KMS-11 (cell line): Measurements from ENCODE around the gene IFT88.
A peak's percentile ranks its signal among the peaks of the same experiment; 100 is the strongest.

Source experiments
- H2AFZ ChIP-seq: fragments of 200-600 bp; sonication (generic); 2 replicates; pipeline ENCODE4 v1.6.1; 2016; ENCODE audit warnings: antibody characterized with exemption, mixed run types, low read depth
- H3K27ac ChIP-seq: fragments of 200-600 bp; sonication (generic); 2 replicates; pipeline ENCODE4 v1.6.1; 2016; ENCODE audit warnings: mild to moderate bottlenecking, mixed run types
- H3K27me3 ChIP-seq: fragments of 200-600 bp; sonication (generic); 2 replicates; pipeline ENCODE4 v1.6.1; 2017; ENCODE audit warnings: mild to moderate bottlenecking, low read depth, mixed run types, moderate library complexity; ENCODE audit not compliant: insufficient read depth
- H3K36me3 ChIP-seq: fragments of 200-600 bp; sonication (generic); 2 replicates; pipeline ENCODE4 v1.6.1; 2017; ENCODE audit warnings: mild to moderate bottlenecking, mixed run types; ENCODE audit not compliant: insufficient read depth
- H3K4me1 ChIP-seq: fragments of 200-600 bp; sonication (generic); 2 replicates; pipeline ENCODE4 v1.6.1; 2016; ENCODE audit warnings: mild to moderate bottlenecking, low read depth, mixed run types; ENCODE audit not compliant: poor library complexity, severe bottlenecking
- H3K4me2 ChIP-seq: fragments of 200-600 bp; sonication (generic); 2 replicates; pipeline ENCODE4 v1.7.0; 2016; ENCODE audit warnings: mild to moderate bottlenecking, mixed run types
- H3K4me3 ChIP-seq: fragments of 200-600 bp; sonication (generic); IDR thresholded peaks from 2 replicates; pipeline ENCODE4 v1.6.1; 2017; ENCODE audit warnings: low read depth, low read length, mixed read lengths; ENCODE audit not compliant: insufficient read depth
- H3K79me2 ChIP-seq: fragments of 200-600 bp; sonication (generic); 2 replicates; pipeline ENCODE4 v1.6.1; 2016; ENCODE audit warnings: low read depth, mixed run types; ENCODE audit not compliant: insufficient read depth
- H3K9ac ChIP-seq: fragments of 200-600 bp; sonication (generic); 2 replicates; pipeline ENCODE4 v1.6.1; 2016; ENCODE audit warnings: mild to moderate bottlenecking, mixed run types
- H4K20me1 ChIP-seq: fragments of 200-600 bp; sonication (generic); 2 replicates; pipeline ENCODE4 v1.6.1; 2016; ENCODE audit warnings: mild to moderate bottlenecking, mixed run types; ENCODE audit not compliant: insufficient read depth
- TF ChIP-seq, protein P1 (sequence below): fragments of 200-600 bp; sonication (generic); conservative IDR thresholded peaks from 2 replicates; pipeline ENCODE4 v1.6.1; 2017; ENCODE audit warnings: low read depth, mild to moderate bottlenecking, antibody characterized with exemption, low read length, moderate library complexity, mixed read lengths

Gene IFT88, protein sequence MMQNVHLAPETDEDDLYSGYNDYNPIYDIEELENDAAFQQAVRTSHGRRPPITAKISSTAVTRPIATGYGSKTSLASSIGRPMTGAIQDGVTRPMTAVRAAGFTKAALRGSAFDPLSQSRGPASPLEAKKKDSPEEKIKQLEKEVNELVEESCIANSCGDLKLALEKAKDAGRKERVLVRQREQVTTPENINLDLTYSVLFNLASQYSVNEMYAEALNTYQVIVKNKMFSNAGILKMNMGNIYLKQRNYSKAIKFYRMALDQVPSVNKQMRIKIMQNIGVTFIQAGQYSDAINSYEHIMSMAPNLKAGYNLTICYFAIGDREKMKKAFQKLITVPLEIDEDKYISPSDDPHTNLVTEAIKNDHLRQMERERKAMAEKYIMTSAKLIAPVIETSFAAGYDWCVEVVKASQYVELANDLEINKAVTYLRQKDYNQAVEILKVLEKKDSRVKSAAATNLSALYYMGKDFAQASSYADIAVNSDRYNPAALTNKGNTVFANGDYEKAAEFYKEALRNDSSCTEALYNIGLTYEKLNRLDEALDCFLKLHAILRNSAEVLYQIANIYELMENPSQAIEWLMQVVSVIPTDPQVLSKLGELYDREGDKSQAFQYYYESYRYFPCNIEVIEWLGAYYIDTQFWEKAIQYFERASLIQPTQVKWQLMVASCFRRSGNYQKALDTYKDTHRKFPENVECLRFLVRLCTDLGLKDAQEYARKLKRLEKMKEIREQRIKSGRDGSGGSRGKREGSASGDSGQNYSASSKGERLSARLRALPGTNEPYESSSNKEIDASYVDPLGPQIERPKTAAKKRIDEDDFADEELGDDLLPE

DNA sequence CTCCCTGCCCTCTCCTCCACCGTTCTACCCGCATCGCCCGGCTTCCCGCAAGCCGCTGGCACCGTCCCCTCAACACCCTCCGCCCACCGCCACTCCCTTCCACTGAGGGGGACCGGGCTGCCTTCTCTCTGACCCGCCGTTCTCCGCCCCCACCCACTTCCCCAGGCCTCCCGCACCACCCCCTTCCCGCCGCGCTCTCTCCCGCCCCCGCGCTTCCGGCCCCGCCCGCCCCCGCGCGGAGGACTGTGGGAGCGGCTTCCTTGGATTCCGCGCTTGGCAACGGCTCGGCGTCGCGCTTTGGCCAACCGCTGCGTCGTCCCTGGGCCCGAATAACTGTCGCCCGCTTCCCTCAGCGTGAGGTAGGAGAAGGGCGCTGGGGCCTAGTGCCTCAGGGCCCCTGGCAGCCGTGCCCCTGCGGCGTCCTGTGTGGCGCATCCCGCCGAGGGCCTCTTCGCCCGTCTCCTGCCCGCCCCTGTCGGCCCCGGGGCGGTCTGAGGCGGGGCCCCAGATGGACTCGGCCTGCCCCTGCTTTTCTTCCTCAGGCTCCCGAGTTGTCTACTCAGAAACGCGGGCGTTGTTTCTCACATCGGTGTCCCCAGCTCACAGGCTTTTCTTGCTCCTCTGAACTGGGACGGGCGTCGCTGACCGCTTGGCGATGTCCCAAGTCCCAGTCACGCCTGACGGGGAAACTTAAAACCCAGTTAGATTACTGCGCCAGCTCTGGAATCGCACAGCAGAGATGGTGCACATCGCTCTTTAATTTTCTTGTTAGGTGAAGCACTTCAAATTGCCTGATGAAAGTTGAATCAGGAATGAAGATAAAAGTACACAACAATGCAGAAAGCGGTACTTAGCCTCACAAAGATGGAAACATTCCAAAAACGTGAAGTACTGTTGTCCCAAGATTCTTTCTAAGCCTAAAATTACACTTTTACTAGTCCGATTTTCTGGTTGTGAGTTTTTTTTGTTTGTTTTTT, at the start of gene IFT88:
IFT88 (plus strand) TSS at position 260 of the 977 bp plus-strand sequence. CDS start 7,229 bp downstream, outside the sequence.
- no peaks in the 10 kb centered on the region for H3K36me3 ChIP-seq
- peak within 1 kb of the TSS; percentile 56; the same call in 1 of the 2 replicates for H3K9ac ChIP-seq
- H4K20me1 ChIP-seq = no peaks in the 10 kb centered on the region
- H3K4me2 ChIP-seq = peak within 1 kb of the TSS; percentile 53
- H3K4me3 ChIP-seq = no peak within 1 kb of the TSS
- H3K27ac ChIP-seq = peak within 1 kb of the TSS; percentile 55
- peak within 1 kb of the TSS; percentile 87 for H2AFZ ChIP-seq
- H3K4me1 ChIP-seq = no peaks in the 10 kb centered on the region
- TF ChIP-seq, protein P1, sequence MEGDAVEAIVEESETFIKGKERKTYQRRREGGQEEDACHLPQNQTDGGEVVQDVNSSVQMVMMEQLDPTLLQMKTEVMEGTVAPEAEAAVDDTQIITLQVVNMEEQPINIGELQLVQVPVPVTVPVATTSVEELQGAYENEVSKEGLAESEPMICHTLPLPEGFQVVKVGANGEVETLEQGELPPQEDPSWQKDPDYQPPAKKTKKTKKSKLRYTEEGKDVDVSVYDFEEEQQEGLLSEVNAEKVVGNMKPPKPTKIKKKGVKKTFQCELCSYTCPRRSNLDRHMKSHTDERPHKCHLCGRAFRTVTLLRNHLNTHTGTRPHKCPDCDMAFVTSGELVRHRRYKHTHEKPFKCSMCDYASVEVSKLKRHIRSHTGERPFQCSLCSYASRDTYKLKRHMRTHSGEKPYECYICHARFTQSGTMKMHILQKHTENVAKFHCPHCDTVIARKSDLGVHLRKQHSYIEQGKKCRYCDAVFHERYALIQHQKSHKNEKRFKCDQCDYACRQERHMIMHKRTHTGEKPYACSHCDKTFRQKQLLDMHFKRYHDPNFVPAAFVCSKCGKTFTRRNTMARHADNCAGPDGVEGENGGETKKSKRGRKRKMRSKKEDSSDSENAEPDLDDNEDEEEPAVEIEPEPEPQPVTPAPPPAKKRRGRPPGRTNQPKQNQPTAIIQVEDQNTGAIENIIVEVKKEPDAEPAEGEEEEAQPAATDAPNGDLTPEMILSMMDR = no peak
- no peaks in the 10 kb centered on the region for H3K79me2 ChIP-seq
- no peaks in the 10 kb centered on the region for H3K27me3 ChIP-seq

DNA sequence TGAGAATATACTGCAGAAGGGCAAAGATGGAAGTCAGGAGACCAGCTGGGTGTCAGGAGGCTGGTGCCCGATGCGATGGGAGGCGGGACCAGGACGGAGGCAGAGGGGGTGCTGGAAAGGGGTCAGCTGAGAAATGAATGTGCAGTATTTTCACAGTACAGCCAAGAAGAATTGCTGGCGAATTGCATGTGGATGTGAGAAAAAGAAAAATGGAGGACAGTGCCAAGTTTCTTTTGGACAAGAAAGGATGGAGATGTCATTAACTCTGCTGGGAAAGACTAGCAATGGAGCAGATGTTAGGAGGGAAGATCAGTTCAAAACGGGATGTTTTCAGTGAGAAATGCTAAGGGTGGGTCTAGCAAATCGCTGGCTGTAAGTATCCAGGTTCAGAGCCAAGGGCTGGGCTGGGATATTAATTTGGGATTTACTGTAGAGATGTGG, 48.3 kb upstream of the IFT88 start:
- no peak overlapping the region for H3K4me2 ChIP-seq
- H3K9ac ChIP-seq = no peak overlapping the region
- H4K20me1 ChIP-seq = no peaks in the 10 kb centered on the region
- H3K79me2 ChIP-seq = no peaks in the 10 kb centered on the region
- no peak overlapping the region for H2AFZ ChIP-seq
- no peak overlapping the region for H3K27ac ChIP-seq
- H3K36me3 ChIP-seq = no peaks in the 10 kb centered on the region
- no peaks in the 10 kb centered on the region for H3K27me3 ChIP-seq
- no peaks in the 10 kb centered on the region for H3K4me1 ChIP-seq
- TF ChIP-seq, protein P1 = no peak
- H3K4me3 ChIP-seq = no peak overlapping the region

DNA sequence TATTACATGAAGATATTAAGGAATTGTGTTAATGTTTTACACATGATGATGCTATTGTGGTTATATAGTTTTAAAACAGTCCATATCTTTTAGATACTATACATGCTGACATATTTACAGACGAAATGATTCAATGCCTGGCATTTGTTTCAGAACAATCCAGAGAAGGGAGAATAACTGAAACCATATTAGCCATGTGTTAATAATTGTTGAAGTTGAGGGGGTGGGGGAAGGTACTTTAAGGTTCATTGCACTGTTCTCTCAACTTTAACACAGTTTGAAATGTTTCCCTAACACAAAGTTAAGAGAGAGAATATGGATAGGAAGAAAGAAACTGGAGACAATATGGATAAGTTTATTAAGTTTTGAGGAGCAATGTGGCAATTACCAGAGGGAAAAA, 47.1 kb upstream of the IFT88 start:
- no peak overlapping the region for H2AFZ ChIP-seq
- no peaks in the 10 kb centered on the region for H3K36me3 ChIP-seq
- no peak overlapping the region for H3K4me3 ChIP-seq
- no peaks in the 10 kb centered on the region for H3K27me3 ChIP-seq
- H3K79me2 ChIP-seq = no peaks in the 10 kb centered on the region
- TF ChIP-seq, protein P1 = no peak
- no peak overlapping the region for H3K4me2 ChIP-seq
- H3K9ac ChIP-seq = no peak overlapping the region
- H3K27ac ChIP-seq = no peak overlapping the region
- no peaks in the 10 kb centered on the region for H3K4me1 ChIP-seq
- no peaks in the 10 kb centered on the region for H4K20me1 ChIP-seq
